GM06990 (cell line): ENCODE results near the gene AMOTL2.

Experiments
- DNase-seq: peaks from one replicate; pipeline ENCODE4 v3.0.0-alpha.2; 2011; ENCODE audit not compliant: insufficient read length; ENCODE audit errors: extremely low read depth
- H3K27me3 ChIP-seq: replicated peaks from 2 replicates; pipeline ENCODE4 v1.6.0; 2011; ENCODE audit warnings: low read length; ENCODE audit not compliant: control insufficient read depth, insufficient read depth
- H3K36me3 ChIP-seq: 2 replicates; pipeline ENCODE4 v1.5.1; 2011; ENCODE audit warnings: low read length; ENCODE audit not compliant: control insufficient read depth, insufficient read depth
- H3K4me3 ChIP-seq: replicated peaks from 2 replicates; pipeline ENCODE4 v1.5.1; 2011; ENCODE audit warnings: low read depth, mild to moderate bottlenecking, control low read depth, low read length
- CTCF ChIP-seq: IDR thresholded peaks from 2 replicates; pipeline ENCODE4 v1.5.1; 2011; ENCODE audit warnings: low read length, control low read depth, mild to moderate bottlenecking, inconsistent platforms; ENCODE audit not compliant: insufficient read depth, poor library complexity, severe bottlenecking

AMOTL2 gene

GRCh38 chr3:134351427-134351826 lies 22.8 kb downstream of the AMOTL2 start:
- H3K4me3 ChIP-seq = no peak overlapping the region
- DNase-seq = no peak
- TF ChIP-seq CTCF = no peak

GRCh38 chr3:134350861-134351311 lies 23.4 kb downstream of the AMOTL2 start:
- no peak for DNase-seq
- no peak for TF ChIP-seq CTCF
- H3K4me3 ChIP-seq = no peak overlapping the region

More at GRCh38 chr3:134351427-134351826, 22.8 kb downstream of the AMOTL2 start:
- H3K27me3 ChIP-seq = peaks cover 1% of the 10 kb centered on the region; the same call in 1 of the 2 replicates
- no peaks in the 10 kb centered on the region for H3K36me3 ChIP-seq

GRCh38 chr3:134350266-134350665 lies 24.0 kb downstream of the AMOTL2 start:
- DNase-seq = no peak
- Histone ChIP-seq H3K36me3 (no peaks in the 10 kb centered on the region), H3K4me3 (no peak overlapping the region), H3K27me3 (peaks cover 1% of the 10 kb centered on the region; the same call in 1 of the 2 replicates)
- TF ChIP-seq CTCF = no peak

More at GRCh38 chr3:134350861-134351311, 23.4 kb downstream of the AMOTL2 start:
- H3K36me3 ChIP-seq = no peaks in the 10 kb centered on the region
- H3K27me3 ChIP-seq = peaks cover 1% of the 10 kb centered on the region; the same call in 1 of the 2 replicates

- TF ChIP-seq CTCF = no peak
- DNase-seq = no peak
- no peak overlapping the region for H3K4me3 ChIP-seq
- H3K36me3 ChIP-seq = no peaks in the 10 kb centered on the region
- peaks cover 1% of the 10 kb centered on the region; the same call in 1 of the 2 replicates for H3K27me3 ChIP-seq
These were observed 25.7 kb downstream of the AMOTL2 start for GRCh38 chr3:134348524-134348923.

GRCh38 chr3:134347551-134347950 lies 26.7 kb downstream of the AMOTL2 start:
- TF ChIP-seq CTCF = no peak

GRCh38 chr3:134346744-134347143 lies 27.5 kb downstream of the AMOTL2 start:
- Histone ChIP-seq H3K4me3 (no peak overlapping the region), H3K27me3 (peaks cover 1% of the 10 kb centered on the region; the same call in 1 of the 2 replicates), H3K36me3 (no peaks in the 10 kb centered on the region)
- DNase-seq = no peak
- no peak for TF ChIP-seq CTCF

More at GRCh38 chr3:134347551-134347950, 26.7 kb downstream of the AMOTL2 start:
- no peak for DNase-seq
- Histone ChIP-seq H3K27me3 (peaks cover 1% of the 10 kb centered on the region; the same call in 1 of the 2 replicates), H3K36me3 (no peaks in the 10 kb centered on the region), H3K4me3 (no peak overlapping the region)
